ENCODE data around the gene LY9. TPM values are rescaled to one million over a fixed set of nuclear protein-coding genes. Genes with fewer than 3 reads are reported as not detected.

Gene LY9
- total and polyA plus RNA-seq, 2 of the 13 experiments (the other 11 are each of a cell fraction or from before 2014, with no cell fraction given) = not detected

- in situ Hi-C loops (cut with HindIII; ENCODE audit: extremely low pct_ligation_motif_present, low pct_unique_long_range_greater_than_20kb) (no loop called here), intact Hi-C loops (cut with micrococcal nuclease; ENCODE audit: unreplicated experiment) (loop anchor here (2.0 kb wide), 1 partner anchor 41 kb away; no protein-coding TSS in a partner anchor)
- BruUV-seq (replicated peaks) = no TSS peak
- FAIRE-seq (no peak), DNase-seq (ENCODE audit: low spot score) (no peak), ATAC-seq (peak; percentile 91)
- ChIA-PET CTCF (ENCODE audit: low intra/inter-chr PET ratio, low total read pairs) (interaction anchor here (2.0 kb wide), 1 partner anchor 41 kb away, joined by 6 read pairs; no protein-coding TSS in a partner anchor), POLR2A (no interaction called here)
- Histone ChIP-seq H3K4me2 (ENCODE audit: low read depth, low read length) (peak overlapping the region; percentile 63), H3K27me3 (ENCODE audit: control insufficient read depth in 1 of 2, insufficient read depth in 2 of 2, low read length in 2 of 2) (peaks cover 0 to 8% of the 10 kb centered on the region in 2 experiments; a peak in 1 of 5 replicates), H3K36me3 (replicated peaks in 1 of 2; ENCODE audit: control insufficient read depth in 1 of 2, insufficient read depth in 2 of 2, low read length in 2 of 2) (no peaks in the 10 kb centered on the region), H2AFZ (ENCODE audit: low read length) (peak overlapping the region; percentile 66), H4K20me1 (ENCODE audit: insufficient read depth, low read length) (no peaks in the 10 kb centered on the region), H3K9ac (ENCODE audit: insufficient read depth, low read depth, low read length) (no peak overlapping the region), H3K27ac (ENCODE audit: extremely low read length, insufficient read depth, low read length) (no peak overlapping the region), H3K9me3 (ENCODE audit: low read length) (no peaks in the 10 kb centered on the region), H3K4me3 (replicated peaks in 1 of 3; ENCODE audit: insufficient read depth in 1 of 3, low read depth in 2 of 3, low read length in 3 of 3) (peak overlapping the region in 2 of 3 experiments; percentile 40 to 43; a peak in 3 of 6 replicates), H3K4me1 (ENCODE audit: insufficient read depth, low read length) (no peaks in the 10 kb centered on the region), H3K79me2 (ENCODE audit: insufficient read depth, low read length) (no peaks in the 10 kb centered on the region)
- 33% methylated on average over 6 of the region's 8 CpGs for WGBS (ENCODE audit: low lambda C conversion rate)
- no peak for TF ChIP-seq ZSCAN9 (CRISPR knock-in tag; IDR thresholded peaks at IDR 0.05; ENCODE audit: borderline replicate concordance)
- TF ChIP-seq ZFY (CRISPR knock-in tag; IDR thresholded peaks at IDR 0.05) = peak; percentile 42; the same call in 1 of the 2 replicates
- TF ChIP-seq ZFX (CRISPR knock-in tag; IDR thresholded peaks at IDR 0.05; ENCODE audit: low read depth) = 0 out of 2 replicates have a peak, but pooled peaks have one; percentile 9
- peak; percentile 62; the same call in 1 of the 2 replicates for TF ChIP-seq ZNF263 (CRISPR knock-in tag; IDR thresholded peaks at IDR 0.05)
These were observed 28.3 kb upstream of the LY9 start for GRCh38 chr1:160767395-160768294.

- H3K4me1 ChIP-seq (ENCODE audit: insufficient read depth, low read length) = no peaks in the 10 kb centered on the region
- H3K9me3 ChIP-seq (ENCODE audit: low read length) = no peaks in the 10 kb centered on the region
- no peaks in the 10 kb centered on the region for H4K20me1 ChIP-seq (ENCODE audit: insufficient read depth, low read length)
- CTCF ChIA-PET (ENCODE audit: low intra/inter-chr PET ratio, low total read pairs) = interaction anchor here (0.7 to 2.0 kb wide), 2 partner anchors 41 to 93 kb away, joined by 3 to 6 read pairs; no protein-coding TSS in a partner anchor
- H3K27me3 ChIP-seq (ENCODE audit: control insufficient read depth in 1 of 2, insufficient read depth in 2 of 2, low read length in 2 of 2) = peaks cover 0 to 8% of the 10 kb centered on the region in 2 experiments; a peak in 1 of 5 replicates
- H3K36me3 ChIP-seq (replicated peaks in 1 of 2; ENCODE audit: control insufficient read depth in 1 of 2, insufficient read depth in 2 of 2, low read length in 2 of 2) = no peaks in the 10 kb centered on the region
- peak; percentile 75 for FAIRE-seq
- intact Hi-C loops (cut with micrococcal nuclease; ENCODE audit: unreplicated experiment) (loop anchor here (2.0 kb wide), 1 partner anchor 41 kb away; no protein-coding TSS in a partner anchor), in situ Hi-C loops (cut with HindIII; ENCODE audit: extremely low pct_ligation_motif_present, low pct_unique_long_range_greater_than_20kb) (no loop called here)
- H3K79me2 ChIP-seq (ENCODE audit: insufficient read depth, low read length) = no peaks in the 10 kb centered on the region
- POLR2A ChIA-PET = no interaction called here
- H3K27ac ChIP-seq (ENCODE audit: extremely low read length, insufficient read depth, low read length) = no peak overlapping the region
- peak; percentile 29 for DNase-seq (ENCODE audit: low spot score)
- H3K4me3 ChIP-seq (replicated peaks in 1 of 3; ENCODE audit: insufficient read depth in 1 of 3, low read depth in 2 of 3, low read length in 3 of 3) = peak overlapping the region in 2 of 3 experiments; percentile 40 to 43; a peak in 2 of 6 replicates
- no TSS peak for BruUV-seq (replicated peaks)
- H3K4me2 ChIP-seq (ENCODE audit: low read depth, low read length) = peak overlapping the region; percentile 63
- H2AFZ ChIP-seq (ENCODE audit: low read length) = peak overlapping the region; percentile 66
- no peak overlapping the region for H3K9ac ChIP-seq (ENCODE audit: insufficient read depth, low read depth, low read length)
- peak; percentile 96 for ATAC-seq
- TF ChIP-seq, protein P1, sequence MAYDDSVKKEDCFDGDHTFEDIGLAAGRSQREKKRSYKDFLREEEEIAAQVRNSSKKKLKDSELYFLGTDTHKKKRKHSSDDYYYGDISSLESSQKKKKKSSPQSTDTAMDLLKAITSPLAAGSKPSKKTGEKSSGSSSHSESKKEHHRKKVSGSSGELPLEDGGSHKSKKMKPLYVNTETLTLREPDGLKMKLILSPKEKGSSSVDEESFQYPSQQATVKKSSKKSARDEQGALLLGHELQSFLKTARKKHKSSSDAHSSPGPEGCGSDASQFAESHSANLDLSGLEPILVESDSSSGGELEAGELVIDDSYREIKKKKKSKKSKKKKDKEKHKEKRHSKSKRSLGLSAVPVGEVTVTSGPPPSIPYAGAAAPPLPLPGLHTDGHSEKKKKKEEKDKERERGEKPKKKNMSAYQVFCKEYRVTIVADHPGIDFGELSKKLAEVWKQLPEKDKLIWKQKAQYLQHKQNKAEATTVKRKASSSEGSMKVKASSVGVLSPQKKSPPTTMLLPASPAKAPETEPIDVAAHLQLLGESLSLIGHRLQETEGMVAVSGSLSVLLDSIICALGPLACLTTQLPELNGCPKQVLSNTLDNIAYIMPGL (CRISPR knock-in tag; IDR thresholded peaks at IDR 0.05; ENCODE audit: borderline replicate concordance in 1 of 2, low read depth in 1 of 2) = 0 out of 4 replicates have a peak, but pooled peaks of 1 of the 2 experiments have one; percentile 26
- no peak for TF ChIP-seq SNRNP70 (IDR thresholded peaks at IDR 0.05; ENCODE audit: low read depth, low read length)
- TF ChIP-seq YY1 (IDR thresholded peaks at IDR 0.05; ENCODE audit: insufficient read depth, insufficient replicate concordance, low read depth, low read length) = peak; percentile 31
- TF ChIP-seq, protein P2, sequence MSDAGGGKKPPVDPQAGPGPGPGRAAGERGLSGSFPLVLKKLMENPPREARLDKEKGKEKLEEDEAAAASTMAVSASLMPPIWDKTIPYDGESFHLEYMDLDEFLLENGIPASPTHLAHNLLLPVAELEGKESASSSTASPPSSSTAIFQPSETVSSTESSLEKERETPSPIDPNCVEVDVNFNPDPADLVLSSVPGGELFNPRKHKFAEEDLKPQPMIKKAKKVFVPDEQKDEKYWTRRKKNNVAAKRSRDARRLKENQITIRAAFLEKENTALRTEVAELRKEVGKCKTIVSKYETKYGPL (CRISPR knock-in tag; IDR thresholded peaks at IDR 0.05) = no peak
- TF ChIP-seq SMC3 (IDR thresholded peaks at IDR 0.05; ENCODE audit: low read length) = peak; percentile 38; the same call in 1 of the 2 replicates
- no peak for TF ChIP-seq ZNF777 (CRISPR knock-in tag; IDR thresholded peaks at IDR 0.05)
- TF ChIP-seq ZNF207 (IDR thresholded peaks at IDR 0.05; ENCODE audit: borderline replicate concordance) = no peak
- TF ChIP-seq, protein P3, sequence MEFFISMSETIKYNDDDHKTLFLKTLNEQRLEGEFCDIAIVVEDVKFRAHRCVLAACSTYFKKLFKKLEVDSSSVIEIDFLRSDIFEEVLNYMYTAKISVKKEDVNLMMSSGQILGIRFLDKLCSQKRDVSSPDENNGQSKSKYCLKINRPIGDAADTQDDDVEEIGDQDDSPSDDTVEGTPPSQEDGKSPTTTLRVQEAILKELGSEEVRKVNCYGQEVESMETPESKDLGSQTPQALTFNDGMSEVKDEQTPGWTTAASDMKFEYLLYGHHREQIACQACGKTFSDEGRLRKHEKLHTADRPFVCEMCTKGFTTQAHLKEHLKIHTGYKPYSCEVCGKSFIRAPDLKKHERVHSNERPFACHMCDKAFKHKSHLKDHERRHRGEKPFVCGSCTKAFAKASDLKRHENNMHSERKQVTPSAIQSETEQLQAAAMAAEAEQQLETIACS (CRISPR knock-in tag; IDR thresholded peaks at IDR 0.05) = no peak
- TF ChIP-seq ZKSCAN8 (CRISPR knock-in tag; IDR thresholded peaks at IDR 0.05; ENCODE audit: borderline replicate concordance) = no peak
These were observed 27.7 kb upstream of the LY9 start for GRCh38 chr1:160768295-160768657.

All from HepG2 (cell line).